Measurements from ENCODE around the gene KCNH1. TPM values are rescaled to one million over a fixed set of nuclear protein-coding genes. Genes with fewer than 3 reads are reported as not detected.

Gene KCNH1
- total and polyA plus RNA-seq, 9 of the 15 experiments (the other 6 are each of a cell fraction or from before 2014, with no cell fraction given) = not detected

DNA sequence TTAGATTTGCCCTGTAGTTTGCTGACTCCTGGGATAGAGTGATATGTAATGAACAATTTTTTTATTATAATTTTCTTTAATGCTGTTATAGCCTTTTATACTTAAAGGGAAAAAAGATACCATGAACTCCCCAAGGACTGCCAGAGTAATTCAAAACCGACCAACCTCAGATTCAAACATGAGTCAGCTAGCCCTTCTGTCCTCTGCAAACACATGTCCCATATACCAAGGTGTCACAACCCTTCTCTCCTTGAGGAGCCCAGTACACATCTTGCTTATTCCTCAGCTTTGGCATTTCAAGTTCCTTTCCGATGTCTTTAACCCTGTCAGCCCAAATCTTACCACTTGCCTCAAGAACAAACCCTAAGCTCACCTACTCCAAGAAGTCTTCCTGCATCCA lies 184.9 kb downstream of the KCNH1 start:
- H3K27me3 ChIP-seq (ENCODE audit: control insufficient read depth in 2 of 2, insufficient read depth in 2 of 2, low read length in 2 of 2) = peaks cover 0 to 5% of the 10 kb centered on the region in 2 experiments; a peak in 2 of 5 replicates
- H3K4me3 ChIP-seq = no peak overlapping the region
- BruUV-seq (replicated peaks) = no TSS peak
- no peaks in the 10 kb centered on the region for H3K36me3 ChIP-seq (ENCODE audit: control insufficient read depth, insufficient read depth, low read length)
- H3K9me1 ChIP-seq (ENCODE audit: control insufficient read depth, insufficient read depth, low read length) = no peaks in the 10 kb centered on the region
- no peak for DNase-seq (ENCODE audit: extremely low read depth in 1 of 4, low spot score in 3 of 4)
- no peaks in the 10 kb centered on the region for H3K9me3 ChIP-seq (replicated peaks; ENCODE audit: control insufficient read depth, insufficient read depth, low read depth, low read length)
- H3K4me2 ChIP-seq (ENCODE audit: insufficient read depth, low read length) = no peak overlapping the region
- POLR2A ChIA-PET = no interaction called here
- H4K20me1 ChIP-seq (replicated peaks; ENCODE audit: control insufficient read depth, insufficient read depth, low read length) = no peaks in the 10 kb centered on the region
- H3K9ac ChIP-seq (ENCODE audit: insufficient read depth in 1 of 2, low read depth in 2 of 2, low read length in 2 of 2) = no peak overlapping the region
- intact Hi-C loops (cut with micrococcal nuclease) (loop anchor here (10.0 kb wide), 1 partner anchor 186 kb away; the partner anchor contains the start of gene KCNH1), in situ Hi-C loops (cut with MboI) (no loop called here)
- H3K79me2 ChIP-seq (ENCODE audit: control insufficient read depth, insufficient read depth, low read length) = no peaks in the 10 kb centered on the region
- H3K4me1 ChIP-seq (replicated peaks in 1 of 2; ENCODE audit: control insufficient read depth in 2 of 2, insufficient read depth in 2 of 2, low read length in 2 of 2) = no peaks in the 10 kb centered on the region
- no peak for ATAC-seq
- H3K27ac ChIP-seq (ENCODE audit: extremely low read depth, low read depth, low read length) = no peak overlapping the region
- no peak overlapping the region for H2AFZ ChIP-seq (ENCODE audit: low read depth, low read length)
- CTCF ChIA-PET (ENCODE audit: low intra/inter-chr PET ratio) = no interaction called here
- no peak for FAIRE-seq
- 0% methylated on average over 2 of the region's 2 CpGs for WGBS (ENCODE audit: insufficient coverage, low coverage, missing lambda C conversion rate)
- TF ChIP-seq, protein P1, sequence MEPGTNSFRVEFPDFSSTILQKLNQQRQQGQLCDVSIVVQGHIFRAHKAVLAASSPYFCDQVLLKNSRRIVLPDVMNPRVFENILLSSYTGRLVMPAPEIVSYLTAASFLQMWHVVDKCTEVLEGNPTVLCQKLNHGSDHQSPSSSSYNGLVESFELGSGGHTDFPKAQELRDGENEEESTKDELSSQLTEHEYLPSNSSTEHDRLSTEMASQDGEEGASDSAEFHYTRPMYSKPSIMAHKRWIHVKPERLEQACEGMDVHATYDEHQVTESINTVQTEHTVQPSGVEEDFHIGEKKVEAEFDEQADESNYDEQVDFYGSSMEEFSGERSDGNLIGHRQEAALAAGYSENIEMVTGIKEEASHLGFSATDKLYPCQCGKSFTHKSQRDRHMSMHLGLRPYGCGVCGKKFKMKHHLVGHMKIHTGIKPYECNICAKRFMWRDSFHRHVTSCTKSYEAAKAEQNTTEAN (CRISPR knock-in tag; IDR thresholded peaks at IDR 0.05) = no peak
- no peak for TF ChIP-seq CC2D1A (IDR thresholded peaks at IDR 0.05)
- no peak for TF ChIP-seq ZFP1 (CRISPR knock-in tag; IDR thresholded peaks at IDR 0.05)

DNA sequence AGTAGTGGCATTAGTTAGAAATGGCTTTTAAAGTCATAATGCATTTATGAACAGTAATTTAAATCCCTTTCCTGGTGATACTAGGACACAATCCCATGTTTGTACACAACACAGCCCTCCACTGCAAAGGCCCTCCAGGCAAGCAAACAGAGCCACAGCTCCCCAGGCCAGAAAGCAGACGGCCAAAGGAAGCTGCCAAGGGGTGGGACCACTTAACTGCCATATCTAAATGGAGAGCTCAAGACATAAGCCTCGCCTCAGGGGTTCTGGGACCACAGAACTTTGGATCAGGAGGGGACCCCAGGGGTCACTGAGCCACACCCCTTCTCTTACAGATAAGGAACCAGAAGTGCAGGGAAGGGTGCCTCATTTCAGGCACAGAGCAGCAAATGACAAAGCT lies 189.7 kb downstream of the KCNH1 start:
- Histone ChIP-seq H3K9me3 (replicated peaks; ENCODE audit: control insufficient read depth, insufficient read depth, low read depth, low read length) (no peaks in the 10 kb centered on the region), H3K27me3 (ENCODE audit: control insufficient read depth in 2 of 2, insufficient read depth in 2 of 2, low read length in 2 of 2) (peaks cover 0 to 5% of the 10 kb centered on the region in 2 experiments; a peak in 2 of 5 replicates), H3K27ac (ENCODE audit: extremely low read depth, low read depth, low read length) (no peak overlapping the region), H4K20me1 (replicated peaks; ENCODE audit: control insufficient read depth, insufficient read depth, low read length) (no peaks in the 10 kb centered on the region), H2AFZ (ENCODE audit: low read depth, low read length) (no peak overlapping the region), H3K4me3 (no peak overlapping the region), H3K9ac (ENCODE audit: insufficient read depth in 1 of 2, low read depth in 2 of 2, low read length in 2 of 2) (no peak overlapping the region), H3K4me2 (ENCODE audit: insufficient read depth, low read length) (no peak overlapping the region), H3K9me1 (ENCODE audit: control insufficient read depth, insufficient read depth, low read length) (no peaks in the 10 kb centered on the region), H3K79me2 (ENCODE audit: control insufficient read depth, insufficient read depth, low read length) (no peaks in the 10 kb centered on the region), H3K36me3 (ENCODE audit: control insufficient read depth, insufficient read depth, low read length) (no peaks in the 10 kb centered on the region), H3K4me1 (replicated peaks in 1 of 2; ENCODE audit: control insufficient read depth in 2 of 2, insufficient read depth in 2 of 2, low read length in 2 of 2) (no peaks in the 10 kb centered on the region)
- no peak for DNase-seq (ENCODE audit: extremely low read depth in 1 of 4, low spot score in 3 of 4)
- no TSS peak for BruUV-seq (replicated peaks)
- POLR2A ChIA-PET = no interaction called here
- in situ Hi-C loops (cut with MboI) (no loop called here), intact Hi-C loops (cut with micrococcal nuclease) (loop anchor here (10.0 kb wide), 1 partner anchor 191 kb away; the partner anchor contains the start of gene KCNH1)
- peak; percentile 42 for FAIRE-seq
- WGBS (ENCODE audit: insufficient coverage, low coverage, missing lambda C conversion rate) = 0% methylated on average over 2 of the region's 2 CpGs
- ATAC-seq = no peak
- TF ChIP-seq SAP30 (IDR thresholded peaks at IDR 0.05; ENCODE audit: borderline replicate concordance, insufficient read depth, low read depth, low read length, poor library complexity, severe bottlenecking) = no peak
- TF ChIP-seq SMAD4 (CRISPR knock-in tag; conservative IDR thresholded peaks at IDR 0.05) = no peak
- CTCF ChIA-PET (ENCODE audit: low intra/inter-chr PET ratio) = no interaction called here
